Upper lobe of left lung (tissue), 4 donors: ENCODE results near the gene MYO9B.

Source experiments
- CTCF ChIP-seq, 6 experiments: fragments of 450-650 bp in 4 of 6; fragments of 200-600 bp in 2 of 6; sonication (generic) in 2 of 6; IDR thresholded peaks; one replicate each; pipeline ENCODE4 v1.5.1; 2016 to 2019; ENCODE audit warnings: antibody characterized with exemption in 6 of 6
- EP300 ChIP-seq, 4 donors: sonication (generic); formaldehyde crosslinking; IDR thresholded peaks; one replicate each; pipeline ENCODE4 v1.5.1; 2017; ENCODE audit warnings: antibody characterized with exemption in 4 of 4, control low read depth in 2 of 4
- POLR2A ChIP-seq, 4 donors: fragments of 450-650 bp; IDR thresholded peaks; one replicate each; pipeline ENCODE4 v1.5.1; 2016 to 2017; ENCODE audit warnings: antibody characterized with exemption in 4 of 4, mild to moderate bottlenecking in 2 of 4
- POLR2AphosphoS5 ChIP-seq, 2 donors: sonication (generic); formaldehyde crosslinking; IDR thresholded peaks; one replicate each; pipeline ENCODE4 v1.5.1; 2017; ENCODE audit warnings: antibody characterized with exemption in 2 of 2

- TF ChIP-seq POLR2A (IDR thresholded peaks at IDR 0.05), result no peak
- TF ChIP-seq CTCF (IDR thresholded peaks at IDR 0.05), result no peak
- no peak for TF ChIP-seq EP300 (IDR thresholded peaks at IDR 0.05)
- no peak for TF ChIP-seq POLR2AphosphoS5 (IDR thresholded peaks at IDR 0.05)
These were observed 167.0 kb downstream of the MYO9B start for GRCh38 chr19:17242431-17243208.
